H1 (cell line): Measurements from ENCODE around the gene LSM4. TPM values are rescaled to one million over a fixed set of nuclear protein-coding genes. Genes with fewer than 3 reads are reported as not detected.

Experiments used
- CHD2 ChIP-seq: IDR thresholded peaks from 2 replicates; pipeline ENCODE4 v1.6.1; 2012; ENCODE audit warnings: low read length, improper control_type of control experiment
- EP300 ChIP-seq, 2 experiments: IDR thresholded peaks; 1 replicate in 1 of 2; 2 replicates in 1 of 2; pipeline ENCODE4 v1.6.1; 2011 to 2012; ENCODE audit warnings: low read depth in 2 of 2, low read length in 2 of 2, mild to moderate bottlenecking in 2 of 2, borderline replicate concordance in 1 of 2, inconsistent platforms in 1 of 2, moderate library complexity in 1 of 2
- GABPA ChIP-seq: IDR thresholded peaks from 2 replicates; pipeline ENCODE4 v1.6.1; 2011; ENCODE audit warnings: mild to moderate bottlenecking, low read length, moderate library complexity, borderline replicate concordance; ENCODE audit not compliant: insufficient read depth
- POLR2A ChIP-seq, 2 experiments: IDR thresholded peaks; 1 replicate in 1 of 2; 2 replicates in 1 of 2; pipeline ENCODE4 v1.6.1; 2011; ENCODE audit warnings: low read depth in 2 of 2, low read length in 2 of 2, mild to moderate bottlenecking in 2 of 2; ENCODE audit errors: control extremely low read depth in 1 of 2
- RBBP5 ChIP-seq: IDR thresholded peaks from 2 replicates; pipeline ENCODE4 v1.7.1; 2012; ENCODE audit warnings: low read depth, mild to moderate bottlenecking, inconsistent platforms, low read length, moderate library complexity, borderline replicate concordance
- SP2 ChIP-seq: IDR thresholded peaks from 2 replicates; pipeline ENCODE4 v1.6.1; 2012; ENCODE audit warnings: mild to moderate bottlenecking, low read length, inconsistent platforms
- SRF ChIP-seq: IDR thresholded peaks from 2 replicates; pipeline ENCODE4 v1.6.1; 2011; ENCODE audit warnings: mild to moderate bottlenecking, low read depth, low read length, moderate library complexity
- polyA plus RNA-seq, 7 experiments: library from polyadenylated mRNA; depleted of rRNA in 3 of 7; stranded (reverse) in 5 of 7; unstranded in 2 of 7; fragments of >200 nt in 5 of 7; fragments of 200-250 nt in 2 of 7; gene quantifications; 1 replicate in 5 of 7; 2 replicates in 1 of 7; 4 replicates in 1 of 7; pipeline versions ENCODE4 v1.2.1 to v1.2.3, GENCODE V29; 2011 to 2013; ENCODE audit warnings: missing spikeins in 2 of 7, mixed read lengths in 2 of 7
- total RNA-seq: library from RNA; stranded (reverse); fragmentation: NEBNext Ultra II Directional; extraction: Animal tissue kit (Norgen Biotek cat#: 25700); gene quantifications from 2 replicates; pipeline ENCODE4 v1.2.1, GENCODE V29; 2021
- TF ChIP-seq, protein P1 (sequence below): fragments of 300-600 bp; sonication (generic); IDR thresholded peaks from 2 replicates; pipeline ENCODE4 v1.7.1; 2012; ENCODE audit warnings: low read length, moderate library complexity, mild to moderate bottlenecking, inconsistent platforms; ENCODE audit not compliant: insufficient replicate concordance
- TF ChIP-seq, protein P2 (sequence below): IDR thresholded peaks from 2 replicates; pipeline ENCODE4 v1.6.1; 2012; ENCODE audit warnings: inconsistent platforms
- TF ChIP-seq, protein P3 (sequence below): IDR thresholded peaks from 2 replicates; pipeline ENCODE4 v1.6.1; 2011; ENCODE audit warnings: low read depth, mild to moderate bottlenecking, low read length; ENCODE audit not compliant: insufficient read depth
- TF ChIP-seq, protein P4 (sequence below): IDR thresholded peaks from 2 replicates; pipeline ENCODE4 v1.6.1; 2012; ENCODE audit warnings: inconsistent platforms

Gene LSM4
- total and polyA plus RNA-seq, 2 of the 8 experiments (the other 6 are each of a cell fraction or from before 2014, with no cell fraction given) = 302 to 319 TPM

DNA sequence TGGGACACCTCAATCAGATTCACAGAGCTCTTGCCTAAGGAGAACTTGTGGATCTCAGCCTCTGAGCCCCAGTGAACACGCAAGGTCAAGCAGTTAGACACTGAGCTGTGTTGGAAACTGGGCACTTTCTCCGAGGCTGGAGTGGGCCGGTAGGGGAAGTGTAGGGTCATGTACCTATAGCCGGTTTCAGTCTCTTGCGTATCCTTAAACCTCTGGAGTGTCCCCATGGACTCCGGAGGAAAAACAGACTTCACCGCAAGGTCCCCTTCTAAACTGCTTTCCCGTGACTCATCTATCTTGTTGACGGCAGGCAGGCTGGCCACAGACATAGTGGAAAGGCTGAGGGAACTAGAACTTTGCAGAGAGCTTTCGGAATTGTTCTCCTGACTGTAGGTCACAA lies 60.0 kb downstream of the LSM4 start (continued):
- TF ChIP-seq, protein P1, sequence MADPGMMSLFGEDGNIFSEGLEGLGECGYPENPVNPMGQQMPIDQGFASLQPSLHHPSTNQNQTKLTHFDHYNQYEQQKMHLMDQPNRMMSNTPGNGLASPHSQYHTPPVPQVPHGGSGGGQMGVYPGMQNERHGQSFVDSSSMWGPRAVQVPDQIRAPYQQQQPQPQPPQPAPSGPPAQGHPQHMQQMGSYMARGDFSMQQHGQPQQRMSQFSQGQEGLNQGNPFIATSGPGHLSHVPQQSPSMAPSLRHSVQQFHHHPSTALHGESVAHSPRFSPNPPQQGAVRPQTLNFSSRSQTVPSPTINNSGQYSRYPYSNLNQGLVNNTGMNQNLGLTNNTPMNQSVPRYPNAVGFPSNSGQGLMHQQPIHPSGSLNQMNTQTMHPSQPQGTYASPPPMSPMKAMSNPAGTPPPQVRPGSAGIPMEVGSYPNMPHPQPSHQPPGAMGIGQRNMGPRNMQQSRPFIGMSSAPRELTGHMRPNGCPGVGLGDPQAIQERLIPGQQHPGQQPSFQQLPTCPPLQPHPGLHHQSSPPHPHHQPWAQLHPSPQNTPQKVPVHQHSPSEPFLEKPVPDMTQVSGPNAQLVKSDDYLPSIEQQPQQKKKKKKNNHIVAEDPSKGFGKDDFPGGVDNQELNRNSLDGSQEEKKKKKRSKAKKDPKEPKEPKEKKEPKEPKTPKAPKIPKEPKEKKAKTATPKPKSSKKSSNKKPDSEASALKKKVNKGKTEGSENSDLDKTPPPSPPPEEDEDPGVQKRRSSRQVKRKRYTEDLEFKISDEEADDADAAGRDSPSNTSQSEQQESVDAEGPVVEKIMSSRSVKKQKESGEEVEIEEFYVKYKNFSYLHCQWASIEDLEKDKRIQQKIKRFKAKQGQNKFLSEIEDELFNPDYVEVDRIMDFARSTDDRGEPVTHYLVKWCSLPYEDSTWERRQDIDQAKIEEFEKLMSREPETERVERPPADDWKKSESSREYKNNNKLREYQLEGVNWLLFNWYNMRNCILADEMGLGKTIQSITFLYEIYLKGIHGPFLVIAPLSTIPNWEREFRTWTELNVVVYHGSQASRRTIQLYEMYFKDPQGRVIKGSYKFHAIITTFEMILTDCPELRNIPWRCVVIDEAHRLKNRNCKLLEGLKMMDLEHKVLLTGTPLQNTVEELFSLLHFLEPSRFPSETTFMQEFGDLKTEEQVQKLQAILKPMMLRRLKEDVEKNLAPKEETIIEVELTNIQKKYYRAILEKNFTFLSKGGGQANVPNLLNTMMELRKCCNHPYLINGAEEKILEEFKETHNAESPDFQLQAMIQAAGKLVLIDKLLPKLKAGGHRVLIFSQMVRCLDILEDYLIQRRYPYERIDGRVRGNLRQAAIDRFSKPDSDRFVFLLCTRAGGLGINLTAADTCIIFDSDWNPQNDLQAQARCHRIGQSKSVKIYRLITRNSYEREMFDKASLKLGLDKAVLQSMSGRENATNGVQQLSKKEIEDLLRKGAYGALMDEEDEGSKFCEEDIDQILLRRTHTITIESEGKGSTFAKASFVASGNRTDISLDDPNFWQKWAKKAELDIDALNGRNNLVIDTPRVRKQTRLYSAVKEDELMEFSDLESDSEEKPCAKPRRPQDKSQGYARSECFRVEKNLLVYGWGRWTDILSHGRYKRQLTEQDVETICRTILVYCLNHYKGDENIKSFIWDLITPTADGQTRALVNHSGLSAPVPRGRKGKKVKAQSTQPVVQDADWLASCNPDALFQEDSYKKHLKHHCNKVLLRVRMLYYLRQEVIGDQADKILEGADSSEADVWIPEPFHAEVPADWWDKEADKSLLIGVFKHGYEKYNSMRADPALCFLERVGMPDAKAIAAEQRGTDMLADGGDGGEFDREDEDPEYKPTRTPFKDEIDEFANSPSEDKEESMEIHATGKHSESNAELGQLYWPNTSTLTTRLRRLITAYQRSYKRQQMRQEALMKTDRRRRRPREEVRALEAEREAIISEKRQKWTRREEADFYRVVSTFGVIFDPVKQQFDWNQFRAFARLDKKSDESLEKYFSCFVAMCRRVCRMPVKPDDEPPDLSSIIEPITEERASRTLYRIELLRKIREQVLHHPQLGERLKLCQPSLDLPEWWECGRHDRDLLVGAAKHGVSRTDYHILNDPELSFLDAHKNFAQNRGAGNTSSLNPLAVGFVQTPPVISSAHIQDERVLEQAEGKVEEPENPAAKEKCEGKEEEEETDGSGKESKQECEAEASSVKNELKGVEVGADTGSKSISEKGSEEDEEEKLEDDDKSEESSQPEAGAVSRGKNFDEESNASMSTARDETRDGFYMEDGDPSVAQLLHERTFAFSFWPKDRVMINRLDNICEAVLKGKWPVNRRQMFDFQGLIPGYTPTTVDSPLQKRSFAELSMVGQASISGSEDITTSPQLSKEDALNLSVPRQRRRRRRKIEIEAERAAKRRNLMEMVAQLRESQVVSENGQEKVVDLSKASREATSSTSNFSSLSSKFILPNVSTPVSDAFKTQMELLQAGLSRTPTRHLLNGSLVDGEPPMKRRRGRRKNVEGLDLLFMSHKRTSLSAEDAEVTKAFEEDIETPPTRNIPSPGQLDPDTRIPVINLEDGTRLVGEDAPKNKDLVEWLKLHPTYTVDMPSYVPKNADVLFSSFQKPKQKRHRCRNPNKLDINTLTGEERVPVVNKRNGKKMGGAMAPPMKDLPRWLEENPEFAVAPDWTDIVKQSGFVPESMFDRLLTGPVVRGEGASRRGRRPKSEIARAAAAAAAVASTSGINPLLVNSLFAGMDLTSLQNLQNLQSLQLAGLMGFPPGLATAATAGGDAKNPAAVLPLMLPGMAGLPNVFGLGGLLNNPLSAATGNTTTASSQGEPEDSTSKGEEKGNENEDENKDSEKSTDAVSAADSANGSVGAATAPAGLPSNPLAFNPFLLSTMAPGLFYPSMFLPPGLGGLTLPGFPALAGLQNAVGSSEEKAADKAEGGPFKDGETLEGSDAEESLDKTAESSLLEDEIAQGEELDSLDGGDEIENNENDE = no peak
- TF ChIP-seq CHD2 (no peak), RBBP5 (no peak), POLR2A (IDR thresholded peaks at IDR 0.05; ENCODE audit: control extremely low read depth in 1 of 2, low read depth in 2 of 2, low read length in 2 of 2) (no peak), SP2 (no peak), EP300 (IDR thresholded peaks at IDR 0.05; ENCODE audit: borderline replicate concordance in 1 of 2, low read depth in 2 of 2, low read length in 2 of 2) (no peak), SRF (no peak), GABPA (no peak)
- TF ChIP-seq, protein P2, sequence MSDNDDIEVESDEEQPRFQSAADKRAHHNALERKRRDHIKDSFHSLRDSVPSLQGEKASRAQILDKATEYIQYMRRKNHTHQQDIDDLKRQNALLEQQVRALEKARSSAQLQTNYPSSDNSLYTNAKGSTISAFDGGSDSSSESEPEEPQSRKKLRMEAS = no peak
- TF ChIP-seq, protein P3, sequence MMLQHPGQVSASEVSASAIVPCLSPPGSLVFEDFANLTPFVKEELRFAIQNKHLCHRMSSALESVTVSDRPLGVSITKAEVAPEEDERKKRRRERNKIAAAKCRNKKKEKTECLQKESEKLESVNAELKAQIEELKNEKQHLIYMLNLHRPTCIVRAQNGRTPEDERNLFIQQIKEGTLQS = no peak
- TF ChIP-seq, protein P4, sequence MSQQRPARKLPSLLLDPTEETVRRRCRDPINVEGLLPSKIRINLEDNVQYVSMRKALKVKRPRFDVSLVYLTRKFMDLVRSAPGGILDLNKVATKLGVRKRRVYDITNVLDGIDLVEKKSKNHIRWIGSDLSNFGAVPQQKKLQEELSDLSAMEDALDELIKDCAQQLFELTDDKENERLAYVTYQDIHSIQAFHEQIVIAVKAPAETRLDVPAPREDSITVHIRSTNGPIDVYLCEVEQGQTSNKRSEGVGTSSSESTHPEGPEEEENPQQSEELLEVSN = no peak
